HG03342 (cell line): ENCODE measurements around the gene CDKN2C.
A peak's percentile ranks its signal among the peaks of the same experiment; 100 is the strongest.
"Not testable (repeated sequence)": the region's sequence is repeated elsewhere in the genome, so short reads cannot be mapped to it uniquely, and the experiment has no call there.

Experiments used
- ATAC-seq: cut with Tn5 transposase; IDR thresholded peaks from one replicate; pipeline ENCODE4 v1.9.1; 2021; ENCODE audit warnings: mild to moderate bottlenecking, moderate library complexity; ENCODE audit not compliant: unreplicated experiment

CDKN2C gene

DNA sequence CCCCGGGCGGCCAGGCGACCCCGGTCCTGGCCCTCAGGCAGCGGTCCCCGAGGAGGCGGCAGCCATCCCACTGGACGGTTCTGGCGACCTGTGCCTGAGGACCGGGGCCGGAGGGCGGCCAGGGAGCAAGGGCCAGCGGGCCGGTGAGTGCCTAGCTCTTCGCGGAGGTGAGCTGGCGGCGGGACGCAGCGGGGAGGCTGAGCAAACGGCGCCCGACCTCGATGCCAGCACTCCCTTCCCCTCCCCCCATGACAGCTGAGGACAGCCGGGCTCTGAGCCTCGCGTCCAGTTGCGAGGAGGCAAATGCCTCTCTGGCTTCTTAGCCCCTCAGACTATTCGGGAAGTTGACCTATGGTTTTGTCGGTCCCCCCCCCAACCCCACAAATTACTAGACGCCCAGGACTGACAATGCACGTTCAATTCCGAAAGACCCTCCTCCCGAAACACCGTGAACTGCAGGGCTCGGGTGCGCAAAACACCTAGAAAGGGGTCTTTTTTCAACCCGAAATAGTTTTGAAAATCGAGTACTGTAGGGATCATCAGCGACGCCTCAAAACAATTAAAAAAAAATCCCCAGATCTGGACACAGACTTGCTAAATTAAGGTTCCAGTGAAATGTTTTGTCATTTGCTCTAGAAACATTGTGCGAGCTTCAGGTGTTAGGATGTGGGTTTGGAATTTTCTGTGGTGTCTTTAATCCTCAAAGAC lies 8.3 kb downstream of the CDKN2C start:
- ATAC-seq: peak; percentile 35

GRCh38 chr1:50978852-50979781 lies 9.1 kb downstream of the CDKN2C start:
- ATAC-seq: no peak

- ATAC-seq: no peak
Observed at GRCh38 chr1:50979937-50980336, 9.9 kb downstream of the CDKN2C start.

- ATAC-seq: no peak
Observed at GRCh38 chr1:50980505-50980904, 10.5 kb downstream of the CDKN2C start.

DNA sequence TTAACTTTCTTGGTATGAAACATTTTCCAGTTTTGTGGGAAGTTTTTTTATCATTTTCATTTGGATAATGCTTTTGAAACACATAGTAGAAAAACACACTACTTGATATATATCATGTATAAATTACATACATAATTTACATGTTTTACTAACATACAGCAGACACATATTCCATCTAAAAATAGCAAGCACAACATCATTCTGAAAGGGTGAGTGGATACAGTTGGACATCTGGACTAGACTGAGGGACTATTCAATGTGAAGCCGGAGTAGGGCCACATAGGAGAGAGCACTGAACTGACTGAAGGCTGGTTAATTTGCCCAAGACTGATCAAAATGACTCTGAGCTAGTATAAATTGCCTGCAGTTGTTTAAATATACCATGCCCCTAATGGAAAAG lies 11.7 kb downstream of the CDKN2C start:
- no peak for ATAC-seq

GRCh38 chr1:50982611-50983010 lies 12.6 kb downstream of the CDKN2C start:
- ATAC-seq: no peak

DNA sequence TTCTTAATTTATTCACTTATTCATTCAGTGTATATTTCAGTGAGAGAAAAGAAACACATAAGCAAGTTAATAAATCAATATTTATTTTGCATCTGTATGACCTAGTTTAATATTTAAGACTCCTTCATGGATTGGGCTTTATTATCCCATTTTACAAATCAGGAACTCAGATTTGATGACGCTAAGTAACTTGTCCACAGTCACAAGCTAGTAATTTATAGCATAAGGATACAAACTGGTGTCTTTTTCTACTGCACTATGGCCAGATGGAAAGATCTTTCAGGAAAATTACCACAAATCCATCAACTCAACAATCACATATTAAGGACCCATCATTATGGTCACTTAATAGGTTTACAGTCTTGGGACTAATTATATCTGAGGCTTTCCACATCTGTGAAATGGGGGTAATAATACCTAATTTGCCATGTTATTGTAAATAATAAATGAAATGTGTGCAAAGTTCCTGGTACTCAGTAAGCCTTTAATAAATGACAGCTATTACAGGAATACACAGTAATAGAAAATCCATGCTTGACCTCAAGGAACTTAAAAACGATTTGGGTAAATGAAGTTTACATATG lies 13.3 kb downstream of the CDKN2C start:
- no peak for ATAC-seq

- ATAC-seq: no peak
Observed at GRCh38 chr1:50985094-50985493, 15.0 kb downstream of the CDKN2C start.

- ATAC-seq: no peak
Observed at GRCh38 chr1:50986653-50987052, 16.6 kb downstream of the CDKN2C start.

- no peak for ATAC-seq
Observed at GRCh38 chr1:50989694-50990093, 19.6 kb downstream of the CDKN2C start.

- no peak for ATAC-seq
Observed at GRCh38 chr1:50992532-50993318, 22.7 kb downstream of the CDKN2C start.

GRCh38 chr1:50993645-50994044 lies 23.6 kb downstream of the CDKN2C start:
- ATAC-seq: no peak

DNA sequence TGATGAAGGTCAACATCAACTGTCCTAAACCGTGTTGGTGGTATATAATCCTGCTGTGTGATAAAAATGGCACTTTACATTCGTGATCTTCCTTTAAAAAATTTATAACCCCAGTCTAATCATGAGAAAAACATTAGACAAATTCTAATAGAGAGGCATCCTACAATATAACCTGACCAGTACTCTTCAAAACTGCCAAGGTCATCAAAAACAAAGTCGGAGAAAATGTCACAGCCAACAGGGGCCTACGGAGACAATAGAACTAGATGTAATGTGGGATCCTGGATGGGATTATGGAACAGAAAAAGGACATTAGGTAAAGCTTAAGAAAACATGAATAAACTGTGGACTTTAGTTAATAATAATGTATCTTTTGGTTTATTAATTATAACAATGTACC lies 25.0 kb downstream of the CDKN2C start:
- ATAC-seq: no peak

- no peak for ATAC-seq
Observed at GRCh38 chr1:50995651-50996050, 25.6 kb downstream of the CDKN2C start.

DNA sequence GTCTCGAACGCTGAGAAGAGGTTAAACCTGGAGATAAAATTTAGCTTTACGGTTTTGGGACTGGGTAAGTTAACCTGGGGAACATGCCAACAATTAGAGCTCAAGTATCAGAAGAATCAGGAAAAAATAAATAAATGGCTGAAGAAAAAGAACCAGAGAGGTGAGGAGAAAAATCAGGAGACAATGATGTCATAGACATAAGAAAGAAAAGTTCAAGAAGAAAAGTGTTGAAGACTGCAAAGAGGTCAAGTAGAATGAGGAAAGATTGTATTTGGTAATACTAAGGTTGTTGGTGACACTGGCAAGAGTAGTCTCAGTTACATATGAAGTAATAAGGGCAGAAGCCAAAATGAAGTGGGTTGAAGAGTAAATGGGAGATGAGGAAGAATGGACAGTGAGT lies 26.0 kb downstream of the CDKN2C start:
- ATAC-seq: no peak

DNA sequence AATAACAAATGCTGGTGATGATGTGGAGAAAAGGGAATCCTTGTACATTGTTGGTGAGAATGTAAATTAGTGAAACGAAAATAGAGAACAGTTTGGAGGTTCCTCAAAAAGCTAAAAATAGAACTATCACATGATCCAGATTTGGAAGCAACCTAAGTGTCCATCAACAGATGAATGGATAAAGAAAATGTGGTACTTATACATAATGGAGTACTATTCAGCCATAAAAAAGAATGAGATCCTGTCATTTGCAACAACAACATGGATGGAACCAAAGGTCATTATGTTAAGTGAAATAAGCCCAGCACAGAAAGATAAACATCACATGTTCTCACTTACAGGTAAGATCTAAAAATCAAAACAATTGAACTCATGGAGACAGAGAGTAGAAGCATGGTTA lies 29.3 kb downstream of the CDKN2C start:
- not testable (repeated sequence) for ATAC-seq

DNA sequence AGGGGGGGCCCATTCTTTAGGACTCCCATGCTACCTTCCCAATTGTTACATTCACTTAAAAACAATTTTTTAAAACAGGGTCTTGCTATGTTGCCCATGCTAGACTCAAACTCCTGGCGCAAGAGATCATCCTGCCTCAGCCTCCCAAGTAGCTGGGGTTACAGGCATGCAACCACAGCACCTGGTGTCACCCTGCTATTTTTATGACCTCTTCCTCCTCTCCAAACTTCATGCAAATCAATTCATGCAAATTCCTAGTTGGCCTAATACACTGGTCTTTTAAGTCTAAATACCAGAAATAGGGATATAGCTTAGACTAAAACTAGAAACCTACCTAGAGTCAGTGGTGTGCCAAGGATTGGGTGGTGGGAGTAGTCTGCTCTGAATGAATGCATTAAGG lies 30.1 kb downstream of the CDKN2C start:
- peak; percentile 92 for ATAC-seq

GRCh38 chr1:51000651-51001050 lies 30.6 kb downstream of the CDKN2C start:
- ATAC-seq: peak; percentile 28

GRCh38 chr1:51002516-51002915 lies 32.5 kb downstream of the CDKN2C start:
- no peak for ATAC-seq

DNA sequence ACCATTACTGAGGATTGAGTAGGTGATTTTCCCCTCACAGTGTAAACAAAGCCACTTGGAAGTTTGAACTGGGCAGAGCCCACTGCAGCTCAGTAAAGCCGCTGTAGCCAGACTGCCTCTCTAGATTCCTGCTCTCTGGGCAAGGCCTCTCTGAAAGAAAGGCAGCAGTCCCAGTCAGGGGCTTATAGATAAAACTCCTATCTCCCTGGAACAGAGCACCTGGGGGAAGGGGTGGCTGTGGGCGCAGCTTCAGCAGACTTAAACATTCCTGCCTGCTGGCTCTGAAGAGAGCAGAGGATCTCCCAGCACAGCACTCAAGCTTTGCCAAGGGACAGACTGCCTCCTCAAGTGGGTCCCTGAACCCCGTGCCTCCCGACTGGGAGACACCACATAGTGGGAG lies 35.5 kb downstream of the CDKN2C start:
- ATAC-seq: not testable (repeated sequence)

GRCh38 chr1:51009381-51009780 lies 39.3 kb downstream of the CDKN2C start:
- no peak for ATAC-seq
